GM18517 (cell line): ENCODE data around the gene AHDC1.
"Not testable (repeated sequence)": the region's sequence is repeated elsewhere in the genome, so short reads cannot be mapped to it uniquely, and the experiment has no call there.

ENCODE experiments used
- ATAC-seq: cut with Tn5 transposase; IDR thresholded peaks from one replicate; pipeline ENCODE4 v1.9.1; 2021; ENCODE audit warnings: mild to moderate bottlenecking, moderate library complexity; ENCODE audit not compliant: unreplicated experiment

Gene AHDC1

GRCh38 chr1:27633640-27634176 lies 29.8 kb upstream of the AHDC1 start:
- ATAC-seq = no peak

GRCh38 chr1:27633298-27633610 lies 29.3 kb upstream of the AHDC1 start:
- ATAC-seq = no peak

- ATAC-seq = peak; percentile 40
Observed at GRCh38 chr1:27632387-27633297, 28.7 kb upstream of the AHDC1 start.

GRCh38 chr1:27630859-27631491 lies 27.0 kb upstream of the AHDC1 start:
- peak; percentile 39 for ATAC-seq

GRCh38 chr1:27628712-27629111 lies 24.8 kb upstream of the AHDC1 start:
- ATAC-seq = no peak

GRCh38 chr1:27627733-27628132 lies 23.8 kb upstream of the AHDC1 start:
- ATAC-seq = not testable (repeated sequence)

GRCh38 chr1:27627061-27627460 lies 23.1 kb upstream of the AHDC1 start:
- ATAC-seq = no peak

GRCh38 chr1:27626031-27626935 lies 22.3 kb upstream of the AHDC1 start:
- ATAC-seq = no peak

- ATAC-seq = no peak
Observed at GRCh38 chr1:27624467-27625178, 20.7 kb upstream of the AHDC1 start.

GRCh38 chr1:27623327-27624212 lies 19.6 kb upstream of the AHDC1 start:
- no peak for ATAC-seq

GRCh38 chr1:27622828-27623227 lies 18.9 kb upstream of the AHDC1 start:
- ATAC-seq = no peak

- no peak for ATAC-seq
Observed at GRCh38 chr1:27621051-27621920, 17.3 kb upstream of the AHDC1 start.

- not testable (repeated sequence) for ATAC-seq
Observed at GRCh38 chr1:27619782-27620438, 16.0 kb upstream of the AHDC1 start.

GRCh38 chr1:27618341-27619082 lies 14.6 kb upstream of the AHDC1 start:
- ATAC-seq = no peak

- ATAC-seq = no peak
Observed at GRCh38 chr1:27617420-27617819, 13.5 kb upstream of the AHDC1 start.

GRCh38 chr1:27616441-27616840 lies 12.5 kb upstream of the AHDC1 start:
- no peak for ATAC-seq
